ENCODE data around the gene KRTAP5-9.
"Not testable (repeated sequence)": the region's sequence is repeated elsewhere in the genome, so short reads cannot be mapped to it uniquely, and the experiment has no call there.

DNA sequence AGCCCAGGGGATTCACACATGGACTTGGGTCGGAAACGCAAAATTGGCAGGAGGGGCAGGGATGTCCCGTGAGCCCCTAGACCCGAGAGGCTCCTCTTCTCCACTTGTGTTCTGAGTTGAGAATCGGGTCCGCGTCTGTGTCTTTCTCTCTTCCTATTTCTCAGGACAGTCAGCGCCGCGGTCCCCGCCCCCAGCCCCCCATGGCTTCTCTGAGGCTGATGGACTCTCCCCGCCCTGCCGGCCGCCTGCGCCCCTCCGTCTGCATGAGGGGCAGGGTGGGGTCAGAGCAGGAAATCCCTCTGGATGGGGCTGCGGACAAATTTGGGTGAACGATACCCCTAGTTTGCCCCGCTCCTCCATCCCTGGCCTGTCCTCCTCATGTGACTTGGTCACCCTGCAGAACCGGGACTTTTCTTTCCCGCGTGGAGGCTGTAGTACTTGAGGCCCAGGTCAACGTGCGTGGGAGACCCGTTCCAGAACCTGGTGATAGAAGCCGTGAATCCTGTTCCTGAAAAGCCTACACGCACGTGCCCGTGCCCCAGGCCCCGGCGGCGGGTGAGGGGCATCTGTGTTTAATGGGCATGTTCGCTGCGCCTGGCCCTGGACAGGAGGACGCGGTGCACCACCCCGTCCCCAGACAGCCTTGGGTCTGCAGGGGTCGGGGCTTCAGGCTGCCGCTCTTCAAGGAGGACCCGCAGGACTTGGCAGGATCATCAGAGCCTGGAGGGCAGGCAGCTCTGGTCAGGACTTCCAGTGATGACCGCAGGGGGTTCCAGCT lies 28.7 kb downstream of the KRTAP5-9 start:
- TF ChIP-seq, protein P1, sequence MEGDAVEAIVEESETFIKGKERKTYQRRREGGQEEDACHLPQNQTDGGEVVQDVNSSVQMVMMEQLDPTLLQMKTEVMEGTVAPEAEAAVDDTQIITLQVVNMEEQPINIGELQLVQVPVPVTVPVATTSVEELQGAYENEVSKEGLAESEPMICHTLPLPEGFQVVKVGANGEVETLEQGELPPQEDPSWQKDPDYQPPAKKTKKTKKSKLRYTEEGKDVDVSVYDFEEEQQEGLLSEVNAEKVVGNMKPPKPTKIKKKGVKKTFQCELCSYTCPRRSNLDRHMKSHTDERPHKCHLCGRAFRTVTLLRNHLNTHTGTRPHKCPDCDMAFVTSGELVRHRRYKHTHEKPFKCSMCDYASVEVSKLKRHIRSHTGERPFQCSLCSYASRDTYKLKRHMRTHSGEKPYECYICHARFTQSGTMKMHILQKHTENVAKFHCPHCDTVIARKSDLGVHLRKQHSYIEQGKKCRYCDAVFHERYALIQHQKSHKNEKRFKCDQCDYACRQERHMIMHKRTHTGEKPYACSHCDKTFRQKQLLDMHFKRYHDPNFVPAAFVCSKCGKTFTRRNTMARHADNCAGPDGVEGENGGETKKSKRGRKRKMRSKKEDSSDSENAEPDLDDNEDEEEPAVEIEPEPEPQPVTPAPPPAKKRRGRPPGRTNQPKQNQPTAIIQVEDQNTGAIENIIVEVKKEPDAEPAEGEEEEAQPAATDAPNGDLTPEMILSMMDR (IDR thresholded peaks at IDR 0.05; ENCODE audit: poor library complexity) = not testable (repeated sequence)
- not testable (repeated sequence) for TF ChIP-seq EZH2 (IDR thresholded peaks at IDR 0.05; ENCODE audit: borderline replicate concordance)

All from hepatocyte (in vitro differentiated cells).